Measurements from ENCODE around the gene HARS1. TPM values are rescaled to one million over a fixed set of nuclear protein-coding genes. Genes with fewer than 3 reads are reported as not detected.
"Not testable (repeated sequence)": the region's sequence is repeated elsewhere in the genome, so short reads cannot be mapped to it uniquely, and the experiment has no call there.

The HARS1 gene
- total RNA-seq, 6 donors from 2014 or later: 40.7 to 57.6 (median 44.6) TPM

DNA sequence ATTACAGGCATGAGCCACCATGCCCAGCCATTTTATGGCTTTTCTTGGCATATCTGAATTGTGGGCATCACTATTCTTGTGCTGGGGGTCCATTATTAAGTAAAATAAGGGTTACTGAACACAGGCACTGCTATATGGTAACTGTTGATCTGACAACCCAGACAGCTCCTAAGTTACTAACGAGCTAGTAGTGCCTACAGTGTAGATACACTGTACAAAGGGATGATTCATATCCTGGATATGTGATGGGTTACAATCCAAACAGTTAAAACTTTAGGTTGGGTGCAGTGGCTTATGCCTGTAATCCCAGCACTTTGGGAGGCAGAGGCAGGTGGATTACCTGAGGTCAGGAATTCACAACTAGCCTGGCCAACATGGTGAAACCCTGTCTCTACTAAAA is 62.5 kb downstream of the HARS1 start:
- ATAC-seq (ENCODE audit: low FRiP score in 2 of 2) (no peak), DNase-seq (no peak)
- H3K27me3 ChIP-seq: no peaks in the 10 kb centered on the region
- H3K27ac ChIP-seq: no peak overlapping the region
- H3K4me1 ChIP-seq: peaks cover 11 to 38% (median 18%) of the 10 kb centered on the region in 4 donors
- no peaks in the 10 kb centered on the region for H3K36me3 ChIP-seq
- WGBS, 2 donors: 35 to 43% methylated on average over 1 of the region's 1 CpG
- H3K4me3 ChIP-seq: no peak overlapping the region
- TF ChIP-seq POLR2AphosphoS5 (IDR thresholded peaks at IDR 0.05) (no peak), POLR2A (IDR thresholded peaks at IDR 0.05) (no peak), EP300 (IDR thresholded peaks at IDR 0.05) (no peak)
- TF ChIP-seq, protein P1, sequence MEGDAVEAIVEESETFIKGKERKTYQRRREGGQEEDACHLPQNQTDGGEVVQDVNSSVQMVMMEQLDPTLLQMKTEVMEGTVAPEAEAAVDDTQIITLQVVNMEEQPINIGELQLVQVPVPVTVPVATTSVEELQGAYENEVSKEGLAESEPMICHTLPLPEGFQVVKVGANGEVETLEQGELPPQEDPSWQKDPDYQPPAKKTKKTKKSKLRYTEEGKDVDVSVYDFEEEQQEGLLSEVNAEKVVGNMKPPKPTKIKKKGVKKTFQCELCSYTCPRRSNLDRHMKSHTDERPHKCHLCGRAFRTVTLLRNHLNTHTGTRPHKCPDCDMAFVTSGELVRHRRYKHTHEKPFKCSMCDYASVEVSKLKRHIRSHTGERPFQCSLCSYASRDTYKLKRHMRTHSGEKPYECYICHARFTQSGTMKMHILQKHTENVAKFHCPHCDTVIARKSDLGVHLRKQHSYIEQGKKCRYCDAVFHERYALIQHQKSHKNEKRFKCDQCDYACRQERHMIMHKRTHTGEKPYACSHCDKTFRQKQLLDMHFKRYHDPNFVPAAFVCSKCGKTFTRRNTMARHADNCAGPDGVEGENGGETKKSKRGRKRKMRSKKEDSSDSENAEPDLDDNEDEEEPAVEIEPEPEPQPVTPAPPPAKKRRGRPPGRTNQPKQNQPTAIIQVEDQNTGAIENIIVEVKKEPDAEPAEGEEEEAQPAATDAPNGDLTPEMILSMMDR (IDR thresholded peaks at IDR 0.05): no peak
- H3K9me3 ChIP-seq: no peaks in the 10 kb centered on the region

DNA sequence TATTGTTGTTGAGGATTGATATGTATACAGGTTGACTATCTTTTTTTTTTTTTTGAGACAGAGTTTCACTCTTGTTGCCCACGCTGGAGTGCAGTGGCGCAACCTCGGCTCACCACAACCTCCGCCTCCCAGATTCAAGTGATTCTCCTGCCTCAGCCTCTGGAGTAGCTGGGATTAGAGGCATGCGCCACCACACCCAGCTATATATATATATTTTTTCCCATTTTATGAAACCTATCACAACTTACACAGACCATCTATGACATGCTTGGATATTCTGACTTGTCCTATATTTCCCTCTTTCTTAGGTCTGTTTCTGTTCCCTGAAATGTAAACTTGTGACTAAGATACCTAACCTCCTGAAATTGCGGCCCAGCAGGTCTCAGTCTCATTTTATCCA is 63.2 kb downstream of the HARS1 start:
- no peaks in the 10 kb centered on the region for H3K27me3 ChIP-seq
- TF ChIP-seq EP300 (IDR thresholded peaks at IDR 0.05) (no peak), POLR2A (IDR thresholded peaks at IDR 0.05) (no peak), POLR2AphosphoS5 (IDR thresholded peaks at IDR 0.05) (no peak)
- TF ChIP-seq, protein P1 (IDR thresholded peaks at IDR 0.05): no peak
- WGBS, 2 donors: 85 to 89% methylated on average over 6 of the region's 6 CpGs

DNA sequence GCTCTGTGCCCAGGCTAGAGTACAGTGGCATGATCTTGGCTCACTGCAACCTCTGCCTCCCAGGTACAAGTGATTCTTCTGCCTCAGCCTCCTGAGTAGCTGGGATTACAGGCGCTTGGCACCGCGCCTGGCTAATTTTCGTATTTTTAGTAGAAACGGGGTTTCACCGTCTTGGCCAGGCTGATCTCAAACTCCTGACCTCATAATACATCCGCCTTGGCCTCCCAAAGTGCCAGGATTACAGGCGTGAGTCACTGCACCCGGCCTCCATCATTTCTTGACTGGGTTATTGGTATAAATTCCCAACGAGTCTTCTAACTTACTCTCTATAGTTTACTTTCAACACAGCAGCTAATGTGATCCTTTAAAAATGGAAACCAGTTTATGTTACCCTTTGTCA is 66.3 kb downstream of the HARS1 start:
- not testable (repeated sequence) for H3K4me3 ChIP-seq; ATAC-seq (ENCODE audit: low FRiP score in 2 of 2); DNase-seq; H3K36me3 ChIP-seq; H3K27ac ChIP-seq; H3K9me3 ChIP-seq; H3K27me3 ChIP-seq
- peaks cover 0 to 10% (median 4%) of the 10 kb centered on the region in 4 donors for H3K4me1 ChIP-seq
- 86 to 90% methylated on average over 10 of the region's 10 CpGs for WGBS, 2 donors

More for the DNA sequence above, 63.2 kb downstream of the HARS1 start:
- no peak for ATAC-seq (ENCODE audit: low FRiP score in 2 of 2)
- no peaks in the 10 kb centered on the region for H3K36me3 ChIP-seq
- H3K9me3 ChIP-seq: no peaks in the 10 kb centered on the region
- no peak for DNase-seq
- no peak overlapping the region for H3K4me3 ChIP-seq
- H3K4me1 ChIP-seq: peaks cover 6 to 31% (median 13%) of the 10 kb centered on the region in 4 donors
- H3K27ac ChIP-seq: no peak overlapping the region

Small RNA genes lying within 50 kb of the gene (small RNA-seq; reads per million reads assigned to genes)
- 69.0 to 164 (median 88.7) reads per million in 4 donors for gene VTRNA1-1
- gene VTRNA1-2: 0.72 to 2.6 (median 1.8) reads per million in 4 donors
- 0.20 to 1.0 (median 0.23) reads per million in 4 donors for gene VTRNA1-3

Other genes with a start within 250 kb of the HARS1 start
- gene EIF4EBP3, start 143.7 kb downstream of the HARS1 start, total RNA-seq: 10 to 100 TPM; 12.1 to 32.5 (median 21.0) TPM
- 10 to 100 TPM; 23.1 to 31.6 (median 29.6) TPM for gene SRA1, start 133.9 kb downstream of the HARS1 start, total RNA-seq
- 100 to 1,000 TPM in 1 of 6 donors, 10 to 100 TPM in 5; 14.1 to 127 (median 28.4) TPM for gene APBB3, start 126.8 kb downstream of the HARS1 start, total RNA-seq
- 10 to 100 TPM; 30.4 to 92.3 (median 56.7) TPM for gene SLC35A4, start 126.5 kb downstream of the HARS1 start, total RNA-seq
- 100 to 1,000 TPM in 4 of 6 donors, 10 to 100 TPM in 2; 27.3 to 195 (median 102) TPM for gene CD14, start 58.2 kb downstream of the HARS1 start, total RNA-seq
- 10 to 100 TPM; 11.8 to 99.7 (median 31.3) TPM for gene TMCO6, start 51.9 kb downstream of the HARS1 start, total RNA-seq
- gene NDUFA2, start 43.7 kb downstream of the HARS1 start, total RNA-seq: 10 to 100 TPM; 26.2 to 59.6 (median 51.8) TPM
- gene IK, start 43.5 kb downstream of the HARS1 start, total RNA-seq: 100 to 1,000 TPM in 2 of 6 donors, 10 to 100 TPM in 4; 72.2 to 153 (median 83.5) TPM
- 10 to 100 TPM; 23.2 to 44.0 (median 24.5) TPM for gene WDR55, start 26.5 kb downstream of the HARS1 start, total RNA-seq
- gene DND1, start 17.8 kb downstream of the HARS1 start, total RNA-seq: 1 to 10 TPM in 5 of 6 donors, under 1 TPM in 1; 0.92 to 3.6 (median 1.6) TPM
- 100 to 1,000 TPM in 1 of 6 donors, 10 to 100 TPM in 5; 19.7 to 136 (median 24.2) TPM for gene HARS2, start 85 bp upstream of the HARS1 start, total RNA-seq
- gene ZMAT2, start 9.1 kb upstream of the HARS1 start, total RNA-seq: 10 to 100 TPM; 18.5 to 49.9 (median 35.0) TPM
- under 1 TPM in 1 of 6 donors, not detected in 5; 0.13 TPM for gene PCDHA1, start 94.8 kb upstream of the HARS1 start, total RNA-seq
- under 1 TPM in 3 of 6 donors, not detected in 3; 0.13 to 0.78 (median 0.30) TPM for gene PCDHA2, start 103.5 kb upstream of the HARS1 start, total RNA-seq
- 1 to 10 TPM in 4 of 6 donors, under 1 TPM in 2; 0.61 to 1.6 (median 1.0) TPM for gene PCDHA3, start 109.7 kb upstream of the HARS1 start, total RNA-seq
- gene PCDHA4, start 115.7 kb upstream of the HARS1 start, total RNA-seq: 1 to 10 TPM; 1.4 to 4.2 (median 2.0) TPM
- 1 to 10 TPM in 3 of 6 donors, under 1 TPM in 3; 0.15 to 1.4 (median 0.72) TPM for gene PCDHA5, start 130.2 kb upstream of the HARS1 start, total RNA-seq
- 1 to 10 TPM in 2 of 6 donors, under 1 TPM in 4; 0.44 to 2.1 (median 0.63) TPM for gene PCDHA6, start 136.6 kb upstream of the HARS1 start, total RNA-seq
- gene PCDHA7, start 142.9 kb upstream of the HARS1 start, total RNA-seq: 1 to 10 TPM in 1 of 6 donors, under 1 TPM in 5; 0.46 to 3.1 (median 0.57) TPM
- gene PCDHA8, start 149.8 kb upstream of the HARS1 start, total RNA-seq: 1 to 10 TPM in 2 of 6 donors, under 1 TPM in 4; 0.23 to 2.1 (median 0.55) TPM
- gene PCDHA9, start 157.0 kb upstream of the HARS1 start, total RNA-seq: 1 to 10 TPM in 2 of 6 donors, under 1 TPM in 4; 0.11 to 1.2 (median 0.28) TPM
- 1 to 10 TPM in 5 of 6 donors, under 1 TPM in 1; 0.30 to 7.6 (median 2.2) TPM for gene PCDHA10, start 164.5 kb upstream of the HARS1 start, total RNA-seq
- gene PCDHA11, start 177.6 kb upstream of the HARS1 start, total RNA-seq: 1 to 10 TPM in 4 of 6 donors, under 1 TPM in 2; 0.61 to 5.2 (median 1.9) TPM
- gene PCDHA12, start 183.9 kb upstream of the HARS1 start, total RNA-seq: 10 to 100 TPM in 2 of 6 donors, 1 to 10 TPM in 4; 3.3 to 12.1 (median 7.3) TPM
- 1 to 10 TPM in 4 of 6 donors, under 1 TPM in 2; 0.44 to 5.2 (median 1.2) TPM for gene PCDHA13, start 190.8 kb upstream of the HARS1 start, total RNA-seq
- gene PCDHAC1, start 234.9 kb upstream of the HARS1 start, total RNA-seq: 1 to 10 TPM; 3.9 to 7.6 (median 5.9) TPM